IPS-NIHi7 (cell line): ENCODE data around the gene COL4A2.

Source experiments
- DNase-seq: peaks from one replicate; pipeline ENCODE4 v3.0.0; 2012; ENCODE audit warnings: mixed read lengths; ENCODE audit errors: extremely low spot score

COL4A2 gene

DNA sequence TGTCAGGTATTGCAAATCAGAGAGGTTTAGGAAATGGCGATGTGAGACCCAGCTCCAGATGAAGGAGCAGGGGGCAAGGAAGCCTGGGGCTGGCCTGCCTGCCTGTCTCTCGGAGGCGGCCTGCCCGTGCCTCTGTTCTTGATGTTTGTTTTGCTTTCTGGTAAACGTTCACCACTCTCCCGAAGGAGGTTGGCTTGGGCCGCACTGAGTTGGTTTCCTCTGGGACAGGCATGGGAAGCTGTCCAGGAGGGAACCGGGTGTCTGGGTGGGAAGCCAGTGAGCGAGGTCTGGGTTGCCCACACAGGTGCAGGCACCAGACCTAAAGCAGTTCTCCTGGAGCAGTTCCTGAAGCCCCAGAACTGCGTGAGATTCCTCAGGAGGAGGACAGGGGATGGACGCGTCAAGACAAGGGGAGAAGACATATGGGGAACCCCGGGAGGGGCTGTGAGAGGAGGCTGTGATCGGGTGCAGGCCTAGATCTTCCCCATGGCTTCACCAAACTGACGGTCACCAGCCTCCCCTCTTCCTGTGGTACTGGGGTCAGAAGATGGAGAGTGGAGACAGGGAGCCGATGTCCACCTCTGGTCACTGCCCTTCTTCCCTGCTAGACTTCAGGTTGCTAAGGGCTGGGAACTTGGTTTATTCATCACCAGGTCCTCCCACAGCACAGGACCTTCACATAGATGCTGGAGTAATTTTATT lies 15.2 kb downstream of the COL4A2 start:
- DNase-seq = no peak

DNA sequence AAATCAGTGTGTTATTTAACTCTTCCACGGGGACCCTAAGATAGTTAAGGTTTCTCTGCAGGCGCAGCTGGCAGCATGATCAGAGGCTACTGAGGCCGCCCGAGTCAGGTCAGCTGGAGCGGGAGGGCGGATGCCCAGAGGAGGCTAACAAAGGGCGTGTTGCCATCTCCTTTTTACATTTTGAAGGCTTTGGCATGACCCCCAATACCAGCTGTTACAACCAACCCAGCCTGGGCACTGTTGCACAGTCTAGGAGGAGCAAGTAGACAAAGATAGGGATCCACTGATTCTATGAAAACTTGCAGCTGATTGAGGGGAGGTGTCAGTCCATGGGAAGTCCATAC lies 15.7 kb downstream of the COL4A2 start:
- no peak for DNase-seq

DNA sequence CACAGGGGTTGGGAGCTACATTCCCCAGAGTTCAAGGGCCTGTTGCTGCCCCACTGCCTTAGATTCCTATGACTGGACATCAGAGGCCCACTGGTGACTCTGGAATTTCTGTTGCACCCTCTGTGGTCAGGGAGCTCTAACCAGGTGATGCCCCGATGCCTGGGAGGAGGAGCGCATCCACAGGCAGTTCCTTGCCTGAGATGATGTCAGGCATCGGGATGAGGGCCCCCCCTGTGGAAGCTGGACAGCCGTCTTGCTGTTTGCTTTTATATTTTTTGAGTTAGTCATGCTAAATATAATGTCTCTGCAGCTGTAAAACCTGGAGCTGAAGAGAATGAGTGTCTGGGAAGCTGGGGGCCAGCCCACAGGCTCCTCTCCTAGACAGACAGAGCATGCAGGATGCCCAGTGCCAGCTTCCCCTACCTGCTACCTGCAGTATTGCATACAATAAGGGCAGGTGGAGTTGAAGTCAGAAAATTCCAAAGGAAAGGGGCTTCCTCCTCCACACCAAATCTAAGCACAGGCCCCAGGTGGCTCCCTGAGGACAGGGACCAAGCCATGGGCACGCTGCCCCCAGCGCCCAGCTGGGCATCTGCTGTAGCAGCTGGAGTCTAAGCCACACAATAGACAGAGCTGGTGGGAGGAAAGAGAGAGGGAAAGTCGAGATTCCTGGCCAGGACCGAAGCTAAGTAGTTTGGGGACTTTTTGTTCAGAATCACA lies 16.2 kb downstream of the COL4A2 start:
- no peak for DNase-seq

DNA sequence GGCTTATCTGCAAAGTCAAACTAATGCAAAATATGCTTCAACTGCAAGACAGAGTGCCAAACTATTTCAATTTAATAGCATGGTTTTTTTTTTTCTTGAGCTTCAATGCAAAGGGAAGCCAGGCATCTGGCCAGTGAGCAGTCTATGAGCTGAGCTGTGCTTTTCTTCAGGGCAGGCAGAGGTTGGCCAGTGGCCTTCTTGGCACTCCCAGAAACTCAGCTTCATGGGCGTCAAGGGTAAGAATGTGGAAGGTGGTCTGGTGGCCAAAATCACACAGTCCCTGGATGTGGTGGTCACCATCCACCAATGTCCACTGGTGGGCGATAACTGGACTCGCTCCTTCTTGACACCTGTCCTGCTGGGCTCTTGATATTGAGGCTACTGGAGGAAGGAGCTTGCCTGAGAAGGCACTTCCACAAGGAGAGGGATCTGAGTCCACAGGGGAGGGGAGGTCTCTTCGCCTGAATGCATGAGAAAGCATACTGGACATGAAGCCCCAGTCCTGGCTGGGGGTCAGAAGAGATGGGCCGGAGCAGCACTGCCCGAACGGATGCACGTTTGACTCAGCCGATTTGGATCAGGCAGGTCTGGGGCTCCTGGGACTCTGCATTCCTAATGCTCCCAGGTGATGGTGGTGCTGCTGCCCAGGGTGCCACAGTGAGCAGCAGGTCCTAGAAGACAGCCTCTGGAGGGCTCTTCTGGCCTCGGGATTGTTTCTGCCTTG lies 17.1 kb downstream of the COL4A2 start:
- no peak for DNase-seq

DNA sequence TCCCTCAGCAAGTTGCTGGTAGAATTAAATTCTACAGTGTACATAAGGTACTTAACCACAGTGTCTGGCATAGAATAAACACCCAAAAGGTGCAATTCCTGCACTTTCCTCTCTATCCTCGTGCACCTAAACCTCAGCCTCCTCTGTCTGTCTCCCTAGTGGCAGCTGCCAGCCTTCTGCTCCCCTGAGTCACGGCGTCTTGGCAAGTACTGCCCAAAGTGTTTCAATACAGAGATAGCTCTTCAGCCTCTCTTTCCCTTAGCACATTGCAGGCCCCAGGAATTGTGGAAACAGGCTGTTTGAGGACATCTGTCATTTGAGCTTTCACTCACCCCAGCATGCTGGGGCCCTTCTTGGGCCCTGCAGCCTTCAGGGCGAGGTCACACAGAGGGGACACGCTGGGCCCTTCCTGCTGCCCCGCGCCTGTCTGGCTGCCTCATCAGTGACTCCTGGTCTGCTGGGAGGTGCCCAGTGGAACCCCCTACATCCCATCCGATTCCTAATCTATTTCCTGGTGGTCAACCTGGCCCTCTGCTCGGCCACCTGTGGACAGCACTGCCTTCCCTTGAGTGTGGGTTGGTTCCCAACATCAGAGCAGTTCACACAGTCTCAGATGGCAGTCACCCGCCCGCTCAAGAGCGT lies 19.3 kb downstream of the COL4A2 start:
- DNase-seq = no peak

DNA sequence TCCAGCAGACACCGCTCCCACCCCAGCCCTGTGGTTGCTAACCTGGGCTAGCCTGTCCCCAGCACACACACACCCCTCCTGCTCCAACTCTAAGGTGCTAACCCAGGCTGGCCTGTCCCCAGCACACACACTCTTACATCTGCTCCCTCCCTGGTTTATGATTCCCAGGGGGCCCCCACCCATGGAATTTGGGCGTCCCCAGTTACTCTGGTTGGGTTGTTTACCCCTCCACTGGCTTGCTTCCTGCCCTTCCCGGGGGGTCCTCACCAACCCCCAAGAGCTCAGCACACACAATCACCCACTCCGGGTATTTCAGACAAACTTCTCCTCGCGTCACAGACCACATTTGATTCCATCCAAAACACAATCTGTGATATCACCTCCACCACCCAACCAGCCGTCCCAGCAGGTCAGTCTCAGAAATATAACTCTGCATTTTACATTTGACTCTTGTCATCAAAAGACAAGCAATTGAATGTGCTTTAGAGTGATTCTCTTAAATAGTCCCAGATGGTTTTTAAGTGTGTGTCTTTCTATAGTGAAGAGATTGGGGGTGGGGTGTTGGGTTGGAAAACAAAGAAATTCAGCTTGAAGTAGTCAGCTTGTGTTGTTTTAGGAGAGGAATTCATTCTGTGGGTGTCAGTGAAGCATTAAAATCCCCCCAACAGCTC lies 20.1 kb downstream of the COL4A2 start:
- peak; percentile 78 for DNase-seq

DNA sequence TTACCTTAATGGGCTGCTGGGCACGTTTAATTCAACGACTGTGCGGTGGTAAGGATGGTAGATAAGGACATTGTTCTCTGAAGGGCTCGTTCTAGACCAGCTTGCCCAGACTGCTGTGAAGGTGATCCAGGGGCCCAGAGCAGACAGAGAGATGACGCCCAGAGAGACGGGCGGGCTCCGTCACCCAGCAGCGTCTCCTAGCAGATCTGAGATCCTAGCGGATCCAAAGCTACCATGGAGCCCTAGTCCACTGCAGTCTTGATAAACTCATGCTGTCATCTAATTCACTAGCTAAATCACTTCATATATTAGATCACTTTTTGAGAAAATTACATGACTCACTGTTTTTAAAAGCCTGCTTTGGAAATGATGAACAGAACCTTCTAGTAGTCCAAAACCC lies 21.5 kb downstream of the COL4A2 start:
- no peak for DNase-seq

DNA sequence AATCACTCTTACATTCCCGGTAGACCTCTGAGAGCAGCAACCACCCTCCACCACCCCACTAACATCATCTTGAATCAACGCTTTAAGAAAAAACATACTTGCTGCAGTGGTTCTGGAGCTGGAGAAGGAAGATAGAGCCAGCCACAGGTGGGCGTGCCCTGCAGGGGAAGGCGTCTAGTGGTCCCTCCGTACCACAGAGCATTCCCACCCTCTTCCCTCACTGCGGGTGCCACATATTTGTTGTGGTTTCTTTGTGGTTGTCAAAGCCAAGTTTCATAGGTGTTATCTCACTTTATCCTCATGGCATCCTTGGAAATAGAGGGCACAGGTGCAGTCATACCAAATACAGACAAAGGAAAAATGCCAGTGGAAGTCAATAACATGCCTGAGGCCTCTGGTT lies 22.2 kb downstream of the COL4A2 start:
- no peak for DNase-seq

DNA sequence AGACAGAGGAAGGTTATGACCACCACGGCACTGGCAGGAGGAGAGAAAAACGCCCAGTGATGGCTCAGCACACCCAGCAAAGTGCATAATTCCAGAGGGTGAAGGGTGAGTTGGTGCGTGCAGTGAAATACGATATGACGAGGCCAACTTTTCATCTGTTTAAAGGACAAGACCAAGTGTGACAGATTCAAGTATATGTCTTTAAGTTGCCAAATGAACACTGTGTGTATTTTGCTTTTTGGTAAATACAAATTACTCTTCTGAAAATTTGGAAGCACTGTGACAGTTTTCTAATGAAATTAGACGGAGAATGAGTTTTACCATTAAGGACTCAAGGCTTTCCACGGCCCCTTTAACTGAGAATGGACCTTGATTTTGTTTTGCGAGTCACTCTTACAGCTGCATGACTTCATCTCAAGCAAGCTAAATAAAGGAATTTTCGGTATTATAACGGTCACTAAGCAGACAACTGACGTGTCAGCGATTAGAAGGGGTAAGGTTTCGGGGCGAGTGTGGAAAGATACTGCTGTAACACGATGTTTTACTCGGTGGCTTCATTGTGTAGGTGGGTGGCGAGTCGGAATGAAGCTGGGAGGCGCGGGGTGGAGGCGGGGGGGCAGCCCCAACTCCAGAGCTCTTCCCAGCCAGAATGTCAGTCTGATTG lies 22.8 kb downstream of the COL4A2 start:
- no peak for DNase-seq

DNA sequence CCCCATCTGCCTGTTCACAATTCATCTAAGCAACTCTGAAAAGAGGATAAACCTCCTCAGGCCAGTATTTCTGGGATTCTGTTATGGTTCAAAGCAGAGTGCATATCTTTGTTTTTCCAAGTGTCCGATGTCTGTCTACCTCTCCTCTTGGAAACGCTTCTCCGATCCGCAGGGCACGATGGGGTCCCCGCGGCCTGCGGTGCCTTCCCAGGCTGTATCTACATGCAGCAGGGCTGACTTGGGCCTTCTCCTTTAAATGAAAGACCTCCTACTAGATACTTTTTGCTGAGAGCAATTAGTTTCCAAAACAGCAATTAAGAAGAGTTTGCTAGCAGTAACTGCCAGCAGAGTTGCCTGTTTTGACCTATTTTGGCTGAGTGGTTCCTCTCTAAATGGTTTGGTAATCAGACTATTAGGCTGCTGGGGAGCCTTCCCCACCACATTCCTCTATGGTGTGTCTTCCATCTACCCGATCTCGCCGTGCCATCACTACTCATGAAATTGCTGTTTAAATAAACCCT lies 23.5 kb downstream of the COL4A2 start:
- DNase-seq = no peak

DNA sequence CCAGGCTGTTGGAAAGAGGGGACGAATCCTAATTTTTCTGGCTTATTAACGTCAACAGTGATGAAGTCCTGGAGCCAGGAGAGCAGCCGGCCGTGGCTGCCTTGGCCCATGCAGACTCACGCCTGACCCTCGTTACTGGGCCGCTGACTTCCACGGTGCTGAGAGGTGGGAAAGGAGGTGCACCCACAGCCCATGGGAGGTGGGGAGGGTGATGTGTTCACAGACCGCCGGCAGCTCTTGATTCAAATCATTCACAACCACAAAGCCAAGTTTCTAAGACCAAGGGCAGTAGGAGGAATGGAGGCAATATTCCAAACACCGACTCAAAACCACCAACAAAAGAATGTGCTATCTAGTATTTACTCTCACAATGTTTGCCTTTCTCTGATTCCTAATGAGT lies 24.3 kb downstream of the COL4A2 start:
- no peak for DNase-seq

DNA sequence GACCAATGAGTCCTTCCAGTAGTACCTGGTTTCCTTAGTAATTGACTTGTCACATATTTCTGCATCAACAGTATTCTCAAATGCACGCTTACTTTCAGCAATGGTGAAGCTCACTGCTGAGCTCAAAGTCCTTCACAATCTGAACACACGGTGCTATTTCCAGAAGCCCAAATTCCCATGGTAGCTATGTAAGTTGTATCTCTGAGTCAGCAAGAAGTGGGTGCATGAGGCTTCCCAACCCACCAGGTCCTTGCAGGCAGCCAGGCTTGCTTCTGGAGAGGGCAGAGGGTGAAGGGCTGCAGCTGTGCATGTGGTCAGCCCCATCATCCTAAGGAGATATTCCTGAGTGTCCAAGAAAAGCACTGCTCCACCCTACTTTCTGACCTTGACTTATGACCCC lies 25.7 kb downstream of the COL4A2 start:
- DNase-seq = no peak

DNA sequence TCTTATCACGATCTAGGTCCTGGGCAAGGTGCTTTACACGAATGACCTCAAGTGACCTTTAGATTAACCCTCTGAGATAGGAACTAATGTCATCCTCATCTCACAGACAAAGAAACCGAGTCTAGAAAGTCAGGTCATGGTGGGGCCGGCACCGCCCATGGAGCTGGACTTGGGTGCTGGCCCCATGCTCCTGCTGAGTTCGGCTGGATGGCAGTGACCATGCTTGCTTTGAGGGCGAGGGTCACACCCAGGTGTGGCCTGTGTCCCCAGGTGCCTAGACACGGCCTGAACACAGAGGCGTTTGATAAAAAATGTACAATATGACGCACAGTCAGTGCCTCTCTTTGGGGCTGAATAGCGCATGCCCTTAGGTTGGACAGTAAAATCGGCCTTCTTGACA lies 26.8 kb downstream of the COL4A2 start:
- DNase-seq = no peak

DNA sequence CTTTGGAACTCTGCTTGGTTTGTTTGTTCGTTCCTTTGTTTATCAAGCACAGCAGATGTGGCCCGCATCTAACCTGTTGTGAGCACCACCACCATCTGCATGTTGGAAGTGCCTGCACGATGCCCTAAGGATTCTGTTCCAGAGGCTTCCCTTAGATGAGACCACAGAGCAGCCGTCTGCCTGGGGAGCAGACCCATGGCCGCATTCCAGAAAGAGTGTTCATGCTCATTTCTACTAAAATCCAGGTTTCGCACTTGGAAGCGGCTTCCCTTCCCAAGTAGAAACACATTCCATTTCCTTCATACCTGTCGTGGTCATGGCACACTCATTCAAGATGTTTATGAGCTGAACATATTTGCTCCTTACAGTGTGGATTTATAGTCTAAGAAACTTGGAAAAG lies 27.2 kb downstream of the COL4A2 start:
- DNase-seq = no peak

DNA sequence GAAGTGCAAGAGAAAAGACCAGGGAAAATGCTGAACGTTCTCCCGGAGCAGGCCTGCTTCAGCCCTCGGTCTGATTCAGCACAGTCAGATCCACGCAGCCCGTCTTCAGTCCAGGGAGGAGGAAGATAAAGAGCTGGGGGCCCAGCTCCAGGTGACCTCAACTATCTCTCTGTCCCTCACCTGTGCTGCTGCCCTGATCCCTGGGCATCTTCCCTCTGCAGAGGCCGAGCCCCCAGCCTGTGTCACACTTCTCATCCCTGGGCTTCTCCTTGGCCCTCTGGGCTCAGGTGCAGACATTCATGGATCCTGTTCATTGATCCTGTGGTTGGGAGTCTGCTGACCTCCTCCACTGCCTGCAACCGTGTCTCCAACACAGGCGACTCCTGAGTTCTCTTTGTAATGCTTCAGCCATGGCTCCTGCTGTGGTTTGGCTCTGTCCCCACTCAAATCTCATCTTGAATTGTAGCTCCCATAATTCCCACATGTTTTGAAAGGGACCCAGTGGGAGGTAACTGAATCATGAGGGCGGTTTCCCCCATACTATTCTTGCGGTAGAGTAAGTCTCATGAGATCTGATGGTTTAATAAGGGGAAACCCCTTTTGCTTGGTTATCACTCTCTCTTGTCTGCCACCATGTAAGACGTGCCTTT lies 27.9 kb downstream of the COL4A2 start:
- no peak for DNase-seq

DNA sequence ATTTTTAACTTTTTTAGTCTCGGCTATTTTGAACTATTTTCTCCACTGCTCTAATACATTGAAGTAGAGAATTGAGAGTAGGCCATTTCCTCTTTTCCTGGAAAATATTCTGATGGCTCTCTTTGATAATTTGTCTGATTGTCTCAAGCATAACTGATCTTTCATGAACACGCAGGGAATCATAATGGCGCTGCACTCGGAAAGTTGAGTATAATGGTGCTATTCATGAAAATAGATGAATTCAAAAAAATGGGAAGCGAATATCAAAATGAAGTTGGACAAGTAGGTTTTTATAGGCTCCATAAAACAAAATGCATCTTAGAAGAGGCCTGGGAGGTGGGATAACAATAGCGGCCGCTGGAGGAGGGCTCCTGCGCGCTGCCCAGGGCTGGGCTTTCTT lies 29.0 kb downstream of the COL4A2 start:
- DNase-seq = no peak

DNA sequence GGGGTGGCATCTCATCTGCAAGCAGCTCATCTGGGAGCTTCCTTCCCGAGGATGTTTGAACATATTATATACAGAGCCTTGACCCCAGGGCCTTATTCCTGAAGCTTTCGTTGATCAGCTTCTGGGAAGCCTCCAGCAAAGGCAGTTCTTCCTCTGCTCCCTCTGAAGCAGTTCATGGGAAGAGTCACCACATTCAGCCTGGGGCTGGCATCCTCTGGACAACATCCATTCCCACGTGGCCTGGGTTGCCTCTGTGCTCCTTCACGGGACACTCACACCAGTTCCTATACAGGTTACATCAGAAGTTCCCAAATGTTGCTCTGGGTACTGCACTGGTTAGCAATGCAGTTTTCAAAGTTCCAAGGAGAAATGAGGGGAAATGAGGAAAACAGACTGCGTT lies 29.6 kb downstream of the COL4A2 start:
- no peak for DNase-seq

DNA sequence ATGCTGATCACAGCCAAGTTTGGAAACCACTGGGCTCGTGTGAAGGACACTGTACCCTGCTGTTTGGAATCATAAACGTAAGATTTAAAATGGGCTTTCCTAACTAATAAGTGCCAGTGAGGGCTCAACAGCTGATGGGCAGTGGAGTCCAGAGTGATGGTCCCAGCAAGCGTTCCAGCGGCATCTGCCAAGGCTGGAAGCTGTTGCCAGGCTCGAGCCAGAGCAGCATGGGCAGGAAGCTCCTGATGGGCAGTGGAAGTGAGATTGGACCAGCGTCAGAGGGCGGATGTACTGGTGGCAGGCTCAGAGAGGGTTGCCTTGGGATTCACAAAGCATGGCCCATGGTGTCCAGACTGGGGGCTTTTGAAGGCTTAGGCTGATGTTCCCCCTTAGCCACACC lies 30.2 kb downstream of the COL4A2 start:
- DNase-seq = no peak

DNA sequence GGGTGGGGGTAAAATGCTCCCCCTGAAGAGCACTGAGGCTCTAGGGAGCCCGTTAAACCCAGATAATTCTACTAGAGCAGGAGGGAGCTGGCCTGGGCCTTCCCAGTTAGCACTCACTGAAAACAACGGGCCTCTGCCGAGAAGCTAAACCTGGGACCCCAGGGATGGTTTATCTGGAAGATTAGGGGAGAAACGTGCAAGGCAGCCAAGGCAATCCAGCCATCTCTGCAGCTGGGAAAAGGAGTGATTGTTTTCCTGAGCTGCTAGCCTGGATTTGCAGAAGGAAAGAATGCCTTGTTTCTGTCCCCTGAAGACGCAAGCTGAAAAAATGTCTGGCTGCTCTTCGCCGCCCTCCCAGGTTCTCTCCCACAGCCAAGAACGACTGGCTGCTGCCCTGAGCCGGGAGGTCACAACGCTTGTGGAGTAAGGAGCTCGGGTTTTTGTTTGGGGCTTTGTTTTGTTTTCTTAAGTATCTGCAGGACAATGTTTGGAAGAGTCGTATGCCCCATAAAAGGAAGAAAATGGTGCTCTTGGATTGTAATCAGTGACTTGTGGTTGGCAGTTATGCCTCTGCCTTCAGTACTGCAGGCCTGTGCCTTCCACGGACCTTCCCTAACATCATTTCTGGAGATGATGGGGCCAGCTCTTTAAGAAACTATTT lies 31.5 kb downstream of the COL4A2 start:
- DNase-seq = no peak

DNA sequence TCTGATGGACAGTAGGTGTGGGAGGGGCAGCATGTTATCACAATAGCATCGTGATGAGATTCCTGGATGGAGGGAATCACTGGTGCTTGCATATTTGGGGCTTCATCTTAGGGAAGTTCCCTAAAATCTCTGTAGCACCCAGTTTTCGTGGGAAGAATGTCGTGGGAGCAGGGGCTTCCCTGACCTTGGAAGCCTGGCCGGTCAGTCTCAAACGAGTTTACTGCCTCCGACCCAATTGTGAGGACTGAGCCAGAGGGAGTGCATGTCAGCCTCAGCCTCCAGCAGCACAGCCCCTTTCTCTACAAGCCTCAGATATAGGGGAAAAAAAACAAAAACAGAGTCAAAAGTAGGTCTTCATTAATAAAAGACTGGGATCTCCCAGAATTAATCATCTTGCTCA lies 32.2 kb downstream of the COL4A2 start:
- no peak for DNase-seq
